Gastrocnemius medialis (tissue), 4 donors: Measurements from ENCODE around the gene C17orf67.

Source experiments
- POLR2A ChIP-seq, 2 donors: fragments of 450-650 bp; IDR thresholded peaks; one replicate each; pipeline ENCODE4 v1.6.1; 2017; ENCODE audit warnings: antibody characterized with exemption in 2 of 2, mild to moderate bottlenecking in 2 of 2, moderate library complexity in 2 of 2
- TF ChIP-seq, protein P1 (sequence below), 5 experiments: fragments of 450-650 bp in 3 of 5; fragments of 200-600 bp in 2 of 5; sonication (generic) in 2 of 5; IDR thresholded peaks in 4 of 5; conservative IDR thresholded peaks in 1 of 5; 1 replicate in 4 of 5; 2 replicates in 1 of 5; pipeline ENCODE4 v1.5.1; 2016 to 2019; ENCODE audit warnings: antibody characterized with exemption in 5 of 5, mild to moderate bottlenecking in 3 of 5, moderate library complexity in 3 of 5

DNA sequence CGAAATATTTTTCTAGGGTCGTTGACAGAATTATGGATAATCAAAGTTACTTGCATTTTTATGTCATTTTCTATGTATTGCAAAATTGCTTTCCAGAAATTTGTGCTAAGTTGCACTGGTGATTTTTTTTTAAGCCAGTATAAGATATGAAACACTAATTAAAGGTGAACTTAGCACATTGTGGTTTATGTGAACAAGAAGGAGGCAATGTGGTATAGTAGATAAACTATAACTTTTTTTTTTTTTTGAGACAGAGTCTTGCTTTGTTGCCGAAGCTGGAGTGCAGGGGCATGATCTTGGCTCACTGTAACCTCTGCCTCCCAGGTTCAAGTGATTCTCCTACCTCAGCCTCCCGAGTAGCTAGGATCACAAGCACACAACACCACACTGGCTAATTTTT is 13.4 kb upstream of the C17orf67 start:
- no peak for TF ChIP-seq POLR2A (IDR thresholded peaks at IDR 0.05)
- TF ChIP-seq, protein P1, sequence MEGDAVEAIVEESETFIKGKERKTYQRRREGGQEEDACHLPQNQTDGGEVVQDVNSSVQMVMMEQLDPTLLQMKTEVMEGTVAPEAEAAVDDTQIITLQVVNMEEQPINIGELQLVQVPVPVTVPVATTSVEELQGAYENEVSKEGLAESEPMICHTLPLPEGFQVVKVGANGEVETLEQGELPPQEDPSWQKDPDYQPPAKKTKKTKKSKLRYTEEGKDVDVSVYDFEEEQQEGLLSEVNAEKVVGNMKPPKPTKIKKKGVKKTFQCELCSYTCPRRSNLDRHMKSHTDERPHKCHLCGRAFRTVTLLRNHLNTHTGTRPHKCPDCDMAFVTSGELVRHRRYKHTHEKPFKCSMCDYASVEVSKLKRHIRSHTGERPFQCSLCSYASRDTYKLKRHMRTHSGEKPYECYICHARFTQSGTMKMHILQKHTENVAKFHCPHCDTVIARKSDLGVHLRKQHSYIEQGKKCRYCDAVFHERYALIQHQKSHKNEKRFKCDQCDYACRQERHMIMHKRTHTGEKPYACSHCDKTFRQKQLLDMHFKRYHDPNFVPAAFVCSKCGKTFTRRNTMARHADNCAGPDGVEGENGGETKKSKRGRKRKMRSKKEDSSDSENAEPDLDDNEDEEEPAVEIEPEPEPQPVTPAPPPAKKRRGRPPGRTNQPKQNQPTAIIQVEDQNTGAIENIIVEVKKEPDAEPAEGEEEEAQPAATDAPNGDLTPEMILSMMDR (IDR thresholded peaks at IDR 0.05 in 4 of 5, conservative IDR thresholded peaks at IDR 0.05 in 1 of 5) = no peak
